RWPE1 (cell line): Measurements from ENCODE around the gene ZFP64.
A peak's percentile ranks its signal among the peaks of the same experiment; 100 is the strongest.

Source experiments
- CTCF ChIA-PET: fragments of 350-600 bp; sonication (Branson Sonifier 250); formaldehyde crosslinking; extraction: SDS; loops from one replicate; lab custom pipeline; 2021; lab: Yijun Ruan, JAX
- POLR2A ChIA-PET: fragments of 400-600 bp; formaldehyde crosslinking; extraction: SDS; loops from one replicate; lab custom pipeline; 2020; ENCODE audit warnings: antibody characterized with exemption; ENCODE audit not compliant: low non-redundant PET; lab: Yijun Ruan, JAX
- DNase-seq: peaks from one replicate; pipeline ENCODE4 v3.0.0; 2012; ENCODE audit warnings: low spot score
- H3K27ac ChIP-seq: fragments of 450-650 bp; 2 replicates; pipeline ENCODE4 v1.5.1; 2017
- CTCF ChIP-seq: fragments of 450-650 bp; conservative IDR thresholded peaks from 2 replicates; pipeline ENCODE4 v1.5.1; 2017; ENCODE audit warnings: low read depth, mild to moderate bottlenecking

ZFP64 gene

GRCh38 chr20:52166150-52166549, 25.4 kb downstream of the ZFP64 start:
- TF ChIP-seq CTCF, result no peak
- CTCF ChIA-PET, result interaction anchor here (0.6 to 0.7 kb wide), 7 partner anchors 52 to 1519 kb away, joined by 3 to 4 read pairs (median 3); no protein-coding TSS in a partner anchor
- DNase-seq, result no peak
- POLR2A ChIA-PET, result no interaction called here
- no peak overlapping the region for H3K27ac ChIP-seq

- H3K27ac ChIP-seq, result no peak overlapping the region
- POLR2A ChIA-PET, result no interaction called here
- peak; percentile 35 for DNase-seq
- CTCF ChIA-PET, result interaction anchor here (0.6 to 1.6 kb wide), 3 partner anchors 10 to 34 kb away, joined by 4 to 5 read pairs (median 5); no protein-coding TSS in a partner anchor
- TF ChIP-seq CTCF, result no peak
Measured at GRCh38 chr20:52160621-52161204, 30.9 kb downstream of the ZFP64 start.

GRCh38 chr20:52160049-52160570, 31.5 kb downstream of the ZFP64 start:
- TF ChIP-seq CTCF, result no peak
- CTCF ChIA-PET, result interaction anchor here (0.7 to 1.0 kb wide), 2 partner anchors 10 to 32 kb away, joined by 3 to 4 read pairs; no protein-coding TSS in a partner anchor
- DNase-seq, result no peak
- no peak overlapping the region for H3K27ac ChIP-seq
- POLR2A ChIA-PET, result no interaction called here

- TF ChIP-seq CTCF, result no peak
- no peak for DNase-seq
- CTCF ChIA-PET, result interaction anchor here (0.6 to 3.1 kb wide), 3 partner anchors 26 to 37 kb away, joined by 3 to 15 read pairs (median 6); partner anchors contain the start of gene ZFP64
- POLR2A ChIA-PET, result no interaction called here
- no peak overlapping the region for H3K27ac ChIP-seq
Measured at GRCh38 chr20:52154575-52154974, 37.0 kb downstream of the ZFP64 start.

- DNase-seq, result no peak
- CTCF ChIA-PET, result interaction anchor here (0.6 to 3.1 kb wide), 4 partner anchors 26 to 442 kb away, joined by 3 to 15 read pairs (median 4); partner anchors contain the start of gene ZFP64
- no peak overlapping the region for H3K27ac ChIP-seq
- no peak for TF ChIP-seq CTCF
- POLR2A ChIA-PET, result no interaction called here
Measured at GRCh38 chr20:52153896-52154295, 37.7 kb downstream of the ZFP64 start.

GRCh38 chr20:52152921-52153320, 38.7 kb downstream of the ZFP64 start:
- DNase-seq, result no peak
- CTCF ChIA-PET, result interaction anchor here (3.1 kb wide), 1 partner anchor 25 kb away, joined by 15 read pairs; no protein-coding TSS in a partner anchor
- POLR2A ChIA-PET, result no interaction called here
- no peak for TF ChIP-seq CTCF
- no peak overlapping the region for H3K27ac ChIP-seq
